Hematopoietic multipotent progenitor cell treated with erythropoietin and hydrocortisone succinate and interleukin-3 and kit ligand, for 4 days (in vitro differentiated cells): ENCODE results near the gene ARCN1.
"Not testable (repeated sequence)": the region's sequence is repeated elsewhere in the genome, so short reads cannot be mapped to it uniquely, and the experiment has no call there.

Source experiments
- DNase-seq: peaks from one replicate; pipeline ENCODE4 v3.0.0-alpha.2; 2015

The ARCN1 gene

GRCh38 chr11:118544647-118545010 lies 27.6 kb upstream of the ARCN1 start:
- no peak for DNase-seq

- no peak for DNase-seq
These were observed 26.7 kb upstream of the ARCN1 start for GRCh38 chr11:118545533-118545932.

GRCh38 chr11:118547132-118547531 lies 25.1 kb upstream of the ARCN1 start:
- peak; percentile 37 for DNase-seq

GRCh38 chr11:118552341-118552740 lies 19.9 kb upstream of the ARCN1 start:
- DNase-seq, result no peak

- no peak for DNase-seq
These were observed 11.4 kb upstream of the ARCN1 start for GRCh38 chr11:118560806-118561205.

DNA sequence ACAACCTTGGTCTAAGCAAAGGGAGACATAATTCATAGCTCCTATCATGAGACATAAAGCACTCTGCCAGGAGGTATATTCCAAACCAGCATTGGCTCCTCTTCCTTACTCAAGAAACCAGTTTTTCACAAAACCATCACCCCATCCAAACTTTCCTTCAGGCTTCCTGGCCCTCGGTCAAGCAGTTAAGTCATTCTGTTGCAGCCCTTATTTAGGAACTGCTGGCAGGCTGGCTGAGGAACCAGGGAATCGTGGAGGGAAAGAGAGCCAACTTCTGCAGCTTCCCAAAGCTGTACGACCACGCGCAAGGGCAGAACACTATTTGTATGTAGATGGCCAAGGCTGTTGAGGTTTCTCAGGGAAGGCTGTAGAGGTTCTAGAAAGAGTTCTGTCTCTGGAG lies 7.2 kb upstream of the ARCN1 start:
- DNase-seq, result no peak

GRCh38 chr11:118569670-118570069 lies 2.5 kb upstream of the ARCN1 start:
- DNase-seq, result no peak

GRCh38 chr11:118570787-118571186 lies 1.4 kb upstream of the ARCN1 start:
- no peak for DNase-seq

- DNase-seq, result peak; percentile 18
These were observed 528 bp upstream of the ARCN1 start for GRCh38 chr11:118571701-118572060.

- peak; percentile 77 for DNase-seq
These were observed 857 bp downstream of the ARCN1 start for GRCh38 chr11:118572981-118573550.

DNA sequence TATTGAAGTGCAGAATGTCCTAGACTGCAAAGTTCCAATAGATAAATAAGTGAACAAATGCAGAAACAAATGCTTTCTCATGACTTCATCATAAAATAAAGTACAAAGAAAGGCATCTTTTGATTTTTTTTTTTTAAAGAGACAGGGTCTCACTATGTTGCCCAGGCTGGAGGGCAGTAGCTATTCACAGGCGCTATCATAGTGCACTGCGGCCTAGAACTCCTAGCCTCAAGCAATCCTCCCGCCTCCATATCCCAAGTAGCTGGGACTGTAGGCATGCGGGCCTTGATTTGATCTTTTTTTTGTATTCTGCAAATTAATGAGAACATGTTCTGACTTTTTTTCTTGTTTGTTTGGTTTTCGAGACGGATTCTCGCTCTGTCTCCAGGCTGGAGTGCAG lies 2.4 kb downstream of the ARCN1 start:
- no peak for DNase-seq

DNA sequence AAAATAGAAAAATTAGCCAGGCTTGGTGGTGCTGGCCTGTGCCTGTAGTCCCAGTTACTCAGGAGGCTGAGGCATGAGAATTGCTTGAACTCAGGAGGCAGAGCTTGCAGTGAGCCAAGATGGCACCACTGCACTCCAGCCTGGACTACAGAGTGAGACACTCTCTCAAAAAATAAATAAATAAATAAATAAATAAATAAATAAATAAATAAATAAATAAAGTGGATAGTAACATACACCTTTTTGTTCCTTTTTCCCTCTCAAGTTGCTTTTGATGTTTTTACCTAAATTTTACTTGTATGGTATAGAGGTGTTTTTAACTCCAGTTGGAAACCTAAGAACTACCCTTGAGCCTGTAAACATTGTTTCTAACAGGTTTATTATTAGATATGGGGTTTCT lies 5.8 kb downstream of the ARCN1 start:
- DNase-seq, result not testable (repeated sequence)

GRCh38 chr11:118581057-118581456 lies 8.8 kb downstream of the ARCN1 start:
- no peak for DNase-seq

- no peak for DNase-seq
These were observed 15.7 kb downstream of the ARCN1 start for GRCh38 chr11:118587952-118588351.

DNA sequence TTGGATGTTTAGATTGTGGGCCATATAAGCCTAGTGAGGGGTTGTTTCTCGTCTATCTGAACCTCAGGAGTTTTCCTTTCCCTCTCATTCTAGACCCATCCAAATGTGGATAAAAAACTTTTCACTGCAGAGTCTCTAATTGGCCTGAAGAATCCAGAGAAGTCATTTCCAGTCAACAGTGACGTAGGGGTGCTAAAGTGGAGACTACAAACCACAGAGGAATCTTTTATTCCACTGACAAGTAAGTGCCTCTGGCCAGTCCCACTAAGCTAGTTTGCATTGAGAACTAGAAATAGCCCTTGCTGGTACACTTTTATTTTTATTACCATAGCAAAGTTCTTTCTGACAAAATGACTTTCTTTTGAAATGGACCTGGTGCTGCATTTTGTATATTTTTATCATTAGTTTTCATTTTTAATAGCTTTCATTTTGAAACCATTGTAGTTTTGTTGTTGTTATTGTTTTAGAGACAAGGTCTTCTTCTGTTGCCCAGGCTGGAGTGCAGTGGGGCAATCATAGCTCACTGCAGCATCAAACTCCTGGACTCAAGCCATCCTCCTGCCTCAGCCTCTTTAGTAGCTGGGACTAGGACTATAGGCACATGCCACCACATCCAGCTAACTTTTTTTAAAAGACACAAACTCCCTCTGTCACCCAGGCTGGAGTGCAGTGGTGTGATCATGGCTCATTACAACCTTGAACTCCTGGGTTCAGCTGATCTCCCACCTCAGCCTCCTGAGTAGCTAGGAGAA lies 20.6 kb downstream of the ARCN1 start:
- DNase-seq, result no peak

DNA sequence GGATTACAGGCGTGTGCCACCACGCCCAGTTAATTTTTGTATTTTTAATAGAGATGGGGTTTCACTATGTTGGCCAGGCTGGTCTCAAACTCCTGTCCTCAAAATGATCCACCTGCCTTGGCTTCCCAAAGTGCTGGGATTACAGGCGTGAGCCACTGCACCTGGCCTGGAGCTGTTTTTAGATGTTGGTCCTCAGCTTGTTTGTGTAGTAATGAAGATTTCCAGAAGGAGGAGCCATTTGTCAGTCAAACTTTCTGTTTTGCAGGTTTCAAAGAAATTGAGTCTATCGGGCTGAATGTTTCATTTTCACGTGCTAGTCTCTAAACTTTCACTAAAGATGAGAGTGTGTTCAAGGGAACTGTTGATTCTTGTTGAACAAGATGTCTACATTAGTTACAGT lies 22.8 kb downstream of the ARCN1 start:
- peak; percentile 72 for DNase-seq

- peak; percentile 60 for DNase-seq
These were observed 24.3 kb downstream of the ARCN1 start for GRCh38 chr11:118596224-118597146.

DNA sequence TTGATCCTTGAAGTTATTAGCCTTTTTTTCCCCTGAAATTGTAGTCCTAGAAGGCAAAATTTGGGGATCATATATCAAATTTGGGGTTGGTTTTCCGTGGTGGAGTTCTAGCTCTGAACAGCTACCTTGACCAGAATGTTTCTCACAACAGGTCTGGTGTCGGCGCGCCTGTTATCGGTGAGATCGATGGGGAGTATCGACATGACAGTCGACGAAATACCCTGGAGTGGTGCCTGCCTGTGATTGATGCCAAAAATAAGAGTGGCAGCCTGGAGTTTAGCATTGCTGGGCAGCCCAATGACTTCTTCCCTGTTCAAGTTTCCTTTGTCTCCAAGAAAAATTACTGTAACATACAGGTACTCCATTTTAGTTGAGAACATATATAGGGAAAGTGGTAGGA lies 25.3 kb downstream of the ARCN1 start:
- DNase-seq, result no peak

DNA sequence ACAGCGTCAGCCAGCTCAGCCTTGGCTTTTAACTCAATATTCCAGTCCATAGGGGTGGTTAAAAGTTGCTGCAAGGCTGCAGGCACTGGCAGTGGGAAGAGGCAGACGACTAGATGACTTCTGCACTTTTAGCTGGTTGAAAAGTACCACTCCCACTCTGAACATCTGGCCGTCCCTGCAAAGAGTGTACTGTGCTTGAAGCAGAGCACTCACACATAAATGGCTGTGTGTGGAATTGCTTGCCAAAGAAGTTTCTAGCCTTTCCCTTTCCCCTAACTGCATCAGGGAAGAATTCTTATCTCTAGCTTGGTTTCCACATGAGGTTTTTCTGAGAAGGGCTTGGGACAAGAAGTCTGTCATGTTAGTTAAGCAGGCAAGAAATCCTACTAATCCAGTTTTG lies 30.1 kb downstream of the ARCN1 start:
- peak; percentile 37 for DNase-seq

- not testable (repeated sequence) for DNase-seq
These were observed 31.5 kb downstream of the ARCN1 start for GRCh38 chr11:118603709-118604108.

DNA sequence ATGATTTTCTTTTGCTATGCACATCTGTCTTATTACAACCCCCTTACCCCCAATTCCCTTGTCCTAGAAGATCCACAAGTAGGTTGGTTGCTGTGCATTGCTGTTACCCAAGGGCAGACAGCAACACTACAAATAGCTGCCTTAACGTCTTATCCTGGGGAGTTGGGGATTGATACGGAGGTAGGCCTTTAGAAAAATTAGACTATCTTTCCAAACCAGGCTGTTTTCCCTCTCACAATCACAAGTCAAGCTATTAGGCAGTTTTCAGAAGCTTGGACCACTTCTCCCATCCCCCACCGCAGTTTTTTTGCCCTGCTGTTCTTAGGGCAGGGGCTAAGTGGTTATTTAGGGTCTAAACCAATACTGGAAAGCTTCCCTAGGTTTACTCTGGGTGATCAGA lies 32.4 kb downstream of the ARCN1 start:
- no peak for DNase-seq

- no peak for DNase-seq
These were observed 33.1 kb downstream of the ARCN1 start for GRCh38 chr11:118605116-118605867.
